H1 (cell line): ENCODE measurements around the gene DYTN. TPM values are rescaled to one million over a fixed set of nuclear protein-coding genes. Genes with fewer than 3 reads are reported as not detected.

Source experiments
- CTCF ChIA-PET: fragments of 300-600 bp; sonication (Branson Sonifier 250); formaldehyde crosslinking; loops from one replicate; lab custom pipeline; 2021; ENCODE audit not compliant: partially characterized antibody; lab: Charles Lee
- POLR2A ChIA-PET: fragments of 300-600 bp; sonication (Branson Sonifier 250); formaldehyde crosslinking; loops from one replicate; lab custom pipeline; 2021; ENCODE audit warnings: inconsistent platforms; ENCODE audit not compliant: partially characterized antibody; lab: Charles Lee
- DNase-seq, 2 experiments: peaks; one replicate each; pipeline versions ENCODE4 v3.0.0 to v3.0.0-alpha.2; 2010 to 2022; ENCODE audit warnings: low spot score in 2 of 2, low read depth in 1 of 2, mixed read lengths in 1 of 2
- FAIRE-seq: peaks from 2 replicates; lab custom pipeline; 2011; peaks lifted over from hg19 to GRCh38; lab: Jason Lieb, UNC
- H2AFZ ChIP-seq: 2 replicates; pipeline ENCODE4 v1.8.1; 2012; ENCODE audit warnings: low read length, inconsistent platforms
- H2AK5ac ChIP-seq: 2 replicates; pipeline ENCODE4 v1.6.1; 2013; ENCODE audit warnings: low read depth, low read length
- H2BK120ac ChIP-seq: replicated peaks from 2 replicates; pipeline ENCODE3; 2013; ENCODE audit warnings: low read depth, low read length, inconsistent platforms
- H2BK12ac ChIP-seq: 2 replicates; pipeline ENCODE4 v1.6.1; 2013; ENCODE audit warnings: low read depth, low read length
- H2BK15ac ChIP-seq: 2 replicates; pipeline ENCODE4 v1.6.1; 2013; ENCODE audit warnings: low read length
- H2BK20ac ChIP-seq: 2 replicates; pipeline ENCODE4 v1.6.1; 2013; ENCODE audit warnings: low read length
- H2BK5ac ChIP-seq: 2 replicates; pipeline ENCODE4 v1.6.1; 2013; ENCODE audit warnings: low read depth, low read length
- H3K14ac ChIP-seq: 2 replicates; pipeline ENCODE4 v1.6.1; 2013; ENCODE audit warnings: inconsistent platforms; ENCODE audit not compliant: insufficient read length
- H3K18ac ChIP-seq: 2 replicates; pipeline ENCODE4 v1.6.1; 2013; ENCODE audit warnings: low read length; ENCODE audit errors: extremely low read depth
- H3K23ac ChIP-seq: 2 replicates; pipeline ENCODE4 v1.6.1; 2013; ENCODE audit warnings: inconsistent platforms; ENCODE audit not compliant: insufficient read length
- H3K23me2 ChIP-seq: 2 replicates; pipeline ENCODE4 v1.6.1; 2013; ENCODE audit warnings: low read depth, low read length
- H3K27ac ChIP-seq: 2 replicates; pipeline ENCODE4 v1.6.1; 2011; ENCODE audit warnings: low read depth, low read length, inconsistent platforms
- H3K27me3 ChIP-seq, 4 experiments: replicated peaks in 1 of 4; 1 replicate in 1 of 4; 2 replicates in 3 of 4; pipeline versions ENCODE4 v1.6.1 to v1.8.1; 2011 to 2013; ENCODE audit warnings: low read length in 3 of 4, mild to moderate bottlenecking in 3 of 4, inconsistent platforms in 2 of 4, mixed read lengths in 2 of 4, moderate library complexity in 1 of 4; ENCODE audit not compliant: control insufficient read depth in 3 of 4, insufficient read depth in 3 of 4; ENCODE audit errors: extremely low read depth in 1 of 4
- H3K36me3 ChIP-seq, 4 experiments: 2 replicates each; pipeline versions ENCODE4 v1.6.1 to v1.8.1; 2011 to 2013; ENCODE audit warnings: mild to moderate bottlenecking in 4 of 4, low read length in 3 of 4, moderate library complexity in 2 of 4, control low read depth in 1 of 4, inconsistent platforms in 1 of 4; ENCODE audit not compliant: insufficient read depth in 4 of 4, control insufficient read depth in 2 of 4
- H3K4ac ChIP-seq: replicated peaks from 2 replicates; pipeline ENCODE3; 2013; ENCODE audit warnings: low read length, low read depth, mixed read lengths, inconsistent platforms; ENCODE audit not compliant: insufficient read length
- H3K4me1 ChIP-seq, 4 experiments: replicated peaks in 1 of 4; 1 replicate in 1 of 4; 2 replicates in 3 of 4; pipeline versions ENCODE4 v1.6.1 to v1.8.1; 2011 to 2013; ENCODE audit warnings: low read length in 3 of 4, inconsistent platforms in 2 of 4, mixed read lengths in 1 of 4; ENCODE audit not compliant: insufficient read depth in 4 of 4, control insufficient read depth in 3 of 4
- H3K4me2 ChIP-seq, 2 experiments: 2 replicates each; pipeline versions ENCODE4 v1.6.1 to v1.8.1; 2011 to 2013; ENCODE audit warnings: low read depth in 2 of 2, low read length in 2 of 2, control low read depth in 1 of 2, inconsistent platforms in 1 of 2, mild to moderate bottlenecking in 1 of 2; ENCODE audit not compliant: insufficient read depth in 1 of 2
- H3K4me3 ChIP-seq, 4 experiments: fragments of 200-600, 300-600 bp in 1 of 4; sonication (generic), shearing (Covaris generic), sonication (Bioruptor Twin) in 1 of 4; 2 replicates each; pipeline versions ENCODE4 v1.5.1 to v1.8.1; 2011 to 2016; ENCODE audit warnings: low read length in 4 of 4, low read depth in 3 of 4, control low read depth in 2 of 4, inconsistent platforms in 2 of 4, mild to moderate bottlenecking in 2 of 4, mixed read lengths in 1 of 4, moderate library complexity in 1 of 4; ENCODE audit not compliant: insufficient read depth in 2 of 4; ENCODE audit errors: extremely low read depth in 1 of 4
- H3K56ac ChIP-seq: replicated peaks from 2 replicates; pipeline ENCODE3; 2013; ENCODE audit warnings: low read depth, mild to moderate bottlenecking, mixed read lengths, low read length, inconsistent platforms; ENCODE audit not compliant: insufficient read length
- H3K79me1 ChIP-seq: 2 replicates; pipeline ENCODE4 v1.6.1; 2013; ENCODE audit warnings: low read depth, low read length, control low read depth
- H3K79me2 ChIP-seq, 2 experiments: 2 replicates each; pipeline versions ENCODE4 v1.6.1 to v1.8.1; 2012 to 2013; ENCODE audit warnings: low read length in 2 of 2, mild to moderate bottlenecking in 2 of 2, inconsistent platforms in 1 of 2; ENCODE audit not compliant: insufficient read depth in 2 of 2, control insufficient read depth in 1 of 2
- H3K9ac ChIP-seq, 4 experiments: replicated peaks in 1 of 4; 1 replicate in 1 of 4; 2 replicates in 3 of 4; pipeline versions ENCODE4 v1.6.1 to v1.8.1; 2011 to 2013; ENCODE audit warnings: low read depth in 3 of 4, low read length in 3 of 4, control low read depth in 2 of 4, mild to moderate bottlenecking in 2 of 4, moderate library complexity in 2 of 4, inconsistent platforms in 1 of 4; ENCODE audit errors: extremely low read depth in 1 of 4
- H3K9me3 ChIP-seq, 2 experiments: 2 replicates each; pipeline versions ENCODE4 v1.6.1 to v1.8.1; 2012 to 2013; ENCODE audit warnings: mild to moderate bottlenecking in 2 of 2, moderate library complexity in 2 of 2, control low read depth in 1 of 2, inconsistent platforms in 1 of 2, low read depth in 1 of 2, low read length in 1 of 2, mixed read lengths in 1 of 2; ENCODE audit not compliant: insufficient read depth in 2 of 2
- H4K20me1 ChIP-seq, 2 experiments: replicated peaks in 1 of 2; 2 replicates each; pipeline versions ENCODE3 to v1.8.1; 2011 to 2013; ENCODE audit warnings: inconsistent platforms in 2 of 2, low read length in 2 of 2, mild to moderate bottlenecking in 1 of 2; ENCODE audit not compliant: insufficient read depth in 2 of 2, control insufficient read depth in 1 of 2
- H4K5ac ChIP-seq: 2 replicates; pipeline ENCODE4 v1.6.1; 2013; ENCODE audit warnings: low read length, low read depth, mixed read lengths, inconsistent platforms; ENCODE audit not compliant: insufficient read length
- H4K8ac ChIP-seq: 2 replicates; pipeline ENCODE4 v1.8.0; 2013; ENCODE audit warnings: mild to moderate bottlenecking, moderate library complexity, low read length, inconsistent platforms; ENCODE audit not compliant: insufficient read depth; ENCODE audit errors: extremely low read depth
- H4K91ac ChIP-seq: replicated peaks from 2 replicates; pipeline ENCODE3; 2013; ENCODE audit warnings: low read length, mixed read lengths, inconsistent platforms; ENCODE audit not compliant: insufficient read length
- BRCA1 ChIP-seq: IDR thresholded peaks from 2 replicates; pipeline ENCODE4 v1.6.1; 2012; ENCODE audit warnings: low read depth, low read length, improper control_type of control experiment
- CHD1 ChIP-seq: IDR thresholded peaks from 2 replicates; pipeline ENCODE4 v1.6.1; 2012; ENCODE audit warnings: low read depth, low read length, improper control_type of control experiment
- FOSL1 ChIP-seq: IDR thresholded peaks from 2 replicates; pipeline ENCODE4 v1.6.1; 2011; ENCODE audit warnings: mild to moderate bottlenecking, low read depth, low read length, moderate library complexity; ENCODE audit not compliant: insufficient read depth
- GABPA ChIP-seq: IDR thresholded peaks from 2 replicates; pipeline ENCODE4 v1.6.1; 2011; ENCODE audit warnings: mild to moderate bottlenecking, low read length, moderate library complexity, borderline replicate concordance; ENCODE audit not compliant: insufficient read depth
- SP1 ChIP-seq: IDR thresholded peaks from 2 replicates; pipeline ENCODE4 v1.6.1; 2011; ENCODE audit warnings: low read depth, low read length
- TCF12 ChIP-seq: IDR thresholded peaks from 2 replicates; pipeline ENCODE4 v1.6.1; 2011; ENCODE audit warnings: low read depth, mild to moderate bottlenecking, low read length
- WGBS, 2 experiments: shearing (Covaris generic) in 1 of 2; methylation state at CpG; one replicate each; pipeline versions ENCODE4 v1.1.6 to v1.1.7; 2013 to 2015; ENCODE audit warnings: low lambda C conversion rate in 2 of 2, mixed read lengths in 2 of 2, inconsistent platforms in 1 of 2, low coverage in 1 of 2, missing lambda C conversion rate in 1 of 2; ENCODE audit not compliant: insufficient replicate concordance in 2 of 2, insufficient coverage in 1 of 2, insufficient read length in 1 of 2; ENCODE audit errors: extremely low coverage in 1 of 2, missing lambda C conversion rate in 1 of 2; 5-methylcytosine and 5-hydroxymethylcytosine counted together
- polyA plus RNA-seq, 7 experiments: library from polyadenylated mRNA; depleted of rRNA in 3 of 7; stranded (reverse) in 5 of 7; unstranded in 2 of 7; fragments of >200 nt in 5 of 7; fragments of 200-250 nt in 2 of 7; gene quantifications; 1 replicate in 5 of 7; 2 replicates in 1 of 7; 4 replicates in 1 of 7; pipeline versions ENCODE4 v1.2.1 to v1.2.3, GENCODE V29; 2011 to 2013; ENCODE audit warnings: missing spikeins in 2 of 7, mixed read lengths in 2 of 7
- total RNA-seq: library from RNA; stranded (reverse); fragmentation: NEBNext Ultra II Directional; extraction: Animal tissue kit (Norgen Biotek cat#: 25700); gene quantifications from 2 replicates; pipeline ENCODE4 v1.2.1, GENCODE V29; 2021
- TF ChIP-seq, protein P1 (sequence below): IDR thresholded peaks from 2 replicates; pipeline ENCODE4 v1.6.1; 2011; ENCODE audit warnings: low read length, improper control_type of control experiment

The DYTN gene
- total and polyA plus RNA-seq, 2 of the 8 experiments (the other 6 are each of a cell fraction or from before 2014, with no cell fraction given): not detected

DNA sequence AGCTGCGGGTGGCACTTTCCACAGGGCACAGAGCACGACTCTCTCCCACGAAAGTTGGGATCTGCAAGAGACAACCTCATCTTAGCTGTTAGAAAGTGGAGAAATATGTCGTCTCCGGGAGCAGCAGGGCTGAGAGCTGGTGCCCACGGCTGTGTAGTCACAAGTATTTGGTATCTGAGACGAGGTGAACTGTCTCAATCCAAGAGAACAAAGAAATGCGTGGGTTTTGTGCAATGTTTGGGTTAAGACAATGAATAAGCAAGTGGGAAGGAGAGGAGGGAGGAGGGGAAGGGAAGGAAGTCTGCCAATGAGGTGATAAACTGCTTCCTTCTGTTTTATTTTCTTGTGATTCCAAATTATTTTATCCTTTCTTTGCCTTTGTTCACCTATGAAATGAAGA is 18.0 kb downstream of the DYTN start:
- Histone ChIP-seq H3K4ac (no peak overlapping the region), H3K4me1 (0 out of 7 replicates have a peak, but pooled peaks cover 0 to 2% (median 0%) of the 10 kb centered on the region in 4 experiments), H2BK15ac (no peak overlapping the region), H4K8ac (no peak overlapping the region; the same call in 1 of the 2 replicates), H3K9ac (no peak overlapping the region; a peak in 1 of 7 replicates), H4K5ac (no peak overlapping the region), H2BK20ac (no peak overlapping the region), H3K23me2 (no peaks in the 10 kb centered on the region), H3K4me2 (no peak overlapping the region), H3K56ac (no peak overlapping the region), H2AK5ac (no peak overlapping the region), H3K23ac (no peak overlapping the region), H3K4me3 (no peak overlapping the region), H4K20me1 (no peaks in the 10 kb centered on the region), H3K18ac (no peak overlapping the region), H3K79me2 (no peaks in the 10 kb centered on the region), H3K9me3 (no peaks in the 10 kb centered on the region), H3K79me1 (no peaks in the 10 kb centered on the region), H2BK120ac (no peak overlapping the region), H2AFZ (0 out of 2 replicates have a peak overlapping the region, but pooled peaks have one; percentile 85), H3K36me3 (no peaks in the 10 kb centered on the region), H3K27ac (no peak overlapping the region), H3K27me3 (no peaks in the 10 kb centered on the region), H4K91ac (no peak overlapping the region), H2BK5ac (no peak overlapping the region), H3K14ac (no peak overlapping the region), H2BK12ac (no peak overlapping the region)
- ChIA-PET CTCF (interaction anchor here (1.7 to 6.6 kb wide), 2 partner anchors 81 to 143 kb away, joined by 3 to 78 read pairs; no protein-coding TSS in a partner anchor), POLR2A (interaction anchor here (0.9 kb wide), 1 partner anchor 9 kb away, joined by 3 read pairs; no protein-coding TSS in a partner anchor)
- DNase-seq (no peak), FAIRE-seq (no peak)
- 79% methylated on average over 8 of the region's 8 CpGs; no CpG with 5 or more reads in 1 of the 2 experiments for WGBS, 2 experiments
- TF ChIP-seq SP1: no peak
- TF ChIP-seq FOSL1: no peak
- TF ChIP-seq TCF12: no peak
- TF ChIP-seq, protein P1, sequence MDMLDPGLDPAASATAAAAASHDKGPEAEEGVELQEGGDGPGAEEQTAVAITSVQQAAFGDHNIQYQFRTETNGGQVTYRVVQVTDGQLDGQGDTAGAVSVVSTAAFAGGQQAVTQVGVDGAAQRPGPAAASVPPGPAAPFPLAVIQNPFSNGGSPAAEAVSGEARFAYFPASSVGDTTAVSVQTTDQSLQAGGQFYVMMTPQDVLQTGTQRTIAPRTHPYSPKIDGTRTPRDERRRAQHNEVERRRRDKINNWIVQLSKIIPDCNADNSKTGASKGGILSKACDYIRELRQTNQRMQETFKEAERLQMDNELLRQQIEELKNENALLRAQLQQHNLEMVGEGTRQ: no peak
- TF ChIP-seq CHD1: no peak
- TF ChIP-seq BRCA1: no peak
- TF ChIP-seq GABPA: no peak
